Upper lobe of right lung (tissue), 1 donor: Measurements from ENCODE around the gene GREB1. TPM values are rescaled to one million over a fixed set of nuclear protein-coding genes. Genes with fewer than 3 reads are reported as not detected.

Experiments used
- ATAC-seq: fragments of 200-7000 bp; cut with Tn5 transposase; one replicate; pipeline ENCODE4 v1.9.1; 2020; ENCODE audit warnings: mild to moderate bottlenecking, moderate library complexity
- DNase-seq: peaks from one replicate; pipeline ENCODE4 v3.0.0-alpha.2; 2020
- H3K27ac ChIP-seq: fragments of 200-600 bp; one replicate; pipeline ENCODE4 v1.8.0; 2022
- H3K27me3 ChIP-seq: fragments of 200-600 bp; one replicate; pipeline ENCODE4 v1.8.0; 2022; ENCODE audit warnings: mild to moderate bottlenecking
- H3K36me3 ChIP-seq: fragments of 200-600 bp; one replicate; pipeline ENCODE4 v1.8.0; 2022
- H3K4me1 ChIP-seq: fragments of 200-600 bp; one replicate; pipeline ENCODE4 v1.8.0; 2022
- H3K4me3 ChIP-seq: fragments of 200-600 bp; one replicate; pipeline ENCODE4 v1.8.0; 2022; ENCODE audit warnings: mild to moderate bottlenecking
- H3K9me3 ChIP-seq: fragments of 200-600 bp; one replicate; pipeline ENCODE4 v1.8.0; 2022
- CTCF ChIP-seq: fragments of 200-600 bp; IDR thresholded peaks from one replicate; pipeline ENCODE4 v1.8.0; 2022; ENCODE audit warnings: antibody characterized with exemption
- intact Hi-C: fragments of 100-400 bp; cut with DNase I; formaldehyde crosslinking; loops from one replicate; pipeline ENCODE4 v1.11.0; 2022
- total RNA-seq: library from RNA; stranded (reverse); fragmentation: NEBNext Ultra II Directional; extraction: Animal tissue kit (Norgen Biotek cat#: 25700); gene quantifications from one replicate; pipeline ENCODE4 v1.2.1, GENCODE V29; 2021
- donor health status: DM: no; HTN: yes; CAD: no; lungs with severe emphysema.

Gene GREB1
- total RNA-seq, 1 donor from 2014 or later = 0.90 TPM

- DNase-seq = no peak
- Histone ChIP-seq H3K9me3 (no peaks in the 10 kb centered on the region), H3K36me3 (no peaks in the 10 kb centered on the region), H3K27ac (no peak overlapping the region), H3K4me1 (no peaks in the 10 kb centered on the region), H3K27me3 (peaks cover 13% of the 10 kb centered on the region), H3K4me3 (no peak overlapping the region)
- intact Hi-C loops = no loop called here
- TF ChIP-seq CTCF = no peak
- ATAC-seq = no peak
Measured at GRCh38 chr2:11525762-11526161, 8.1 kb upstream of the GREB1 start.

- no peak for ATAC-seq
Measured at GRCh38 chr2:11527001-11527400, 6.8 kb upstream of the GREB1 start.

GRCh38 chr2:11528228-11528627 lies 5.6 kb upstream of the GREB1 start:
- peaks cover 13% of the 10 kb centered on the region for H3K27me3 ChIP-seq
- H3K4me3 ChIP-seq = no peak overlapping the region
- no peak overlapping the region for H3K27ac ChIP-seq
- H3K4me1 ChIP-seq = no peaks in the 10 kb centered on the region
- no peak for ATAC-seq
- no peaks in the 10 kb centered on the region for H3K9me3 ChIP-seq
- H3K36me3 ChIP-seq = no peaks in the 10 kb centered on the region
- intact Hi-C loops = no loop called here
- no peak for TF ChIP-seq CTCF
- DNase-seq = no peak

More at GRCh38 chr2:11527001-11527400, 6.8 kb upstream of the GREB1 start:
- no peak for TF ChIP-seq CTCF
- H3K4me3 ChIP-seq = no peak overlapping the region
- H3K9me3 ChIP-seq = no peaks in the 10 kb centered on the region
- intact Hi-C loops = no loop called here
- no peaks in the 10 kb centered on the region for H3K36me3 ChIP-seq
- no peak for DNase-seq
- no peak overlapping the region for H3K27ac ChIP-seq
- no peaks in the 10 kb centered on the region for H3K4me1 ChIP-seq
- peaks cover 13% of the 10 kb centered on the region for H3K27me3 ChIP-seq

GRCh38 chr2:11530864-11531465 lies 2.9 kb upstream of the GREB1 start:
- DNase-seq (no peak), ATAC-seq (no peak)
- H3K4me1 ChIP-seq = no peaks in the 10 kb centered on the region
- TF ChIP-seq CTCF = no peak
- H3K9me3 ChIP-seq = no peaks in the 10 kb centered on the region
- no peak overlapping the region for H3K27ac ChIP-seq
- no peak overlapping the region for H3K4me3 ChIP-seq
- intact Hi-C loops = no loop called here
- H3K27me3 ChIP-seq = peaks cover 21% of the 10 kb centered on the region
- no peaks in the 10 kb centered on the region for H3K36me3 ChIP-seq

- Histone ChIP-seq H3K4me3 (no peak overlapping the region), H3K4me1 (no peaks in the 10 kb centered on the region), H3K9me3 (no peaks in the 10 kb centered on the region), H3K27ac (no peak overlapping the region), H3K27me3 (peaks cover 17% of the 10 kb centered on the region), H3K36me3 (no peaks in the 10 kb centered on the region)
- intact Hi-C loops = no loop called here
- DNase-seq (no peak), ATAC-seq (no peak)
- TF ChIP-seq CTCF = no peak
Measured at GRCh38 chr2:11532416-11533055, 1.3 kb upstream of the GREB1 start.
